HepG2 (cell line): Measurements from ENCODE around the gene ADRA2B. TPM values are rescaled to one million over a fixed set of nuclear protein-coding genes. Genes with fewer than 3 reads are reported as not detected.

Source experiments
- ATAC-seq: fragments of 200-7000 bp; cut with Tn5 transposase; 3 replicates; pipeline ENCODE4 v1.9.1; 2020; ENCODE audit warnings: mild to moderate bottlenecking, moderate library complexity
- BruUV-seq: library from RNA; stranded (reverse); fragments of 400-500 nt; replicated peaks from 2 replicates; lab custom pipeline; 2021; lab: Mats Ljungman, UMichigan
- CTCF ChIA-PET: fragments of 300-600 bp; formaldehyde crosslinking; extraction: SDS; loops from one replicate; lab custom pipeline; 2021; ENCODE audit warnings: low total read pairs, inconsistent platforms, low intra/inter-chr PET ratio; lab: Yijun Ruan, JAX
- POLR2A ChIA-PET: fragments of 350-600 bp; sonication (Branson Sonifier 250); formaldehyde crosslinking; loops from one replicate; lab custom pipeline; 2020; ENCODE audit warnings: antibody characterized with exemption, inconsistent platforms; lab: Yijun Ruan, JAX
- DNase-seq: peaks from one replicate; pipeline ENCODE4 v3.0.0-alpha.2; 2015; ENCODE audit warnings: low spot score
- FAIRE-seq: peaks from 3 replicates; lab custom pipeline; 2011; peaks lifted over from hg19 to GRCh38; lab: Jason Lieb, UNC
- H2AFZ ChIP-seq: one replicate; pipeline ENCODE4 v1.6.1; 2011; ENCODE audit warnings: low read length, inconsistent platforms
- H3K27ac ChIP-seq: fragments of 300-600 bp; 3 replicates; pipeline ENCODE4 v1.8.0; 2011; ENCODE audit warnings: mixed run types, mild to moderate bottlenecking, mixed read lengths, low read length, inconsistent platforms; ENCODE audit not compliant: insufficient read depth; ENCODE audit errors: extremely low read length
- H3K27me3 ChIP-seq, 2 experiments: fragments of 200-600 bp in 1 of 2; 2 replicates in 1 of 2; 3 replicates in 1 of 2; pipeline versions ENCODE4 v1.6.0 to v1.8.0; 2011; ENCODE audit warnings: low read length in 2 of 2, mild to moderate bottlenecking in 2 of 2, moderate library complexity in 2 of 2, inconsistent platforms in 1 of 2; ENCODE audit not compliant: insufficient read depth in 2 of 2, control insufficient read depth in 1 of 2
- H3K36me3 ChIP-seq, 2 experiments: fragments of 200-600 bp in 1 of 2; replicated peaks in 1 of 2; 2 replicates in 1 of 2; 3 replicates in 1 of 2; pipeline versions ENCODE4 v1.5.1 to v1.8.0; 2011; ENCODE audit warnings: low read length in 2 of 2, inconsistent platforms in 1 of 2; ENCODE audit not compliant: insufficient read depth in 2 of 2, control insufficient read depth in 1 of 2
- H3K4me1 ChIP-seq: 2 replicates; pipeline ENCODE4 v1.5.1; 2012; ENCODE audit warnings: low read length, inconsistent platforms; ENCODE audit not compliant: insufficient read depth
- H3K4me2 ChIP-seq: 2 replicates; pipeline ENCODE4 v1.6.0; 2011; ENCODE audit warnings: low read depth, low read length, inconsistent platforms
- H3K4me3 ChIP-seq, 3 experiments: fragments of 200-600 bp in 1 of 3; sonication (generic), shearing (Covaris generic) in 1 of 3; replicated peaks in 1 of 3; 2 replicates each; pipeline ENCODE4 v1.5.1; 2011 to 2016; ENCODE audit warnings: low read length in 3 of 3, inconsistent platforms in 2 of 3, low read depth in 2 of 3, mild to moderate bottlenecking in 2 of 3, control low read depth in 1 of 3, mixed read lengths in 1 of 3; ENCODE audit not compliant: insufficient read depth in 1 of 3
- H3K79me2 ChIP-seq: one replicate; pipeline ENCODE4 v1.6.1; 2011; ENCODE audit warnings: low read length, inconsistent platforms; ENCODE audit not compliant: insufficient read depth
- H3K9ac ChIP-seq: 2 replicates; pipeline ENCODE4 v1.6.0; 2011; ENCODE audit warnings: mild to moderate bottlenecking, low read depth, low read length, inconsistent platforms; ENCODE audit not compliant: insufficient read depth
- H3K9me3 ChIP-seq: 2 replicates; pipeline ENCODE4 v1.5.1; 2012; ENCODE audit warnings: mild to moderate bottlenecking, low read length
- H4K20me1 ChIP-seq: 2 replicates; pipeline ENCODE4 v1.6.0; 2011; ENCODE audit warnings: inconsistent platforms, mild to moderate bottlenecking, low read length, moderate library complexity; ENCODE audit not compliant: insufficient read depth
- ARNT ChIP-seq: fragments of 450-650 bp; IDR thresholded peaks from 2 replicates; pipeline ENCODE4 v1.6.1; 2017
- HCFC1 ChIP-seq: fragments of 150-350 bp; IDR thresholded peaks from 2 replicates; pipeline ENCODE4 v1.6.1; 2014; ENCODE audit warnings: low read depth, low read length
- LRRFIP1 ChIP-seq: sonication (generic); formaldehyde crosslinking; conservative IDR thresholded peaks from 2 replicates; pipeline ENCODE4 v1.4.0; 2020; ENCODE audit warnings: missing genetic modification reagents
- MXD3 ChIP-seq: IDR thresholded peaks from 2 replicates; pipeline ENCODE4 v1.6.1; 2016; ENCODE audit warnings: mild to moderate bottlenecking, missing biosample characterization, missing genetic modification reagents
- PAXIP1 ChIP-seq: sonication (generic); formaldehyde crosslinking; conservative IDR thresholded peaks from 2 replicates; pipeline ENCODE4 v1.4.0; 2020; ENCODE audit warnings: mild to moderate bottlenecking, missing genetic modification reagents, moderate library complexity
- SIX1 ChIP-seq: sonication (generic); formaldehyde crosslinking; IDR thresholded peaks from 2 replicates; pipeline ENCODE4 v1.4.0; 2020; ENCODE audit warnings: missing genetic modification reagents, borderline replicate concordance
- SP4 ChIP-seq: sonication (generic); formaldehyde crosslinking; IDR thresholded peaks from 2 replicates; pipeline ENCODE4 v1.8.1; 2023; ENCODE audit warnings: mild to moderate bottlenecking, missing genetic modification reagents
- ZNF138 ChIP-seq: sonication (generic); formaldehyde crosslinking; IDR thresholded peaks from 2 replicates; pipeline ENCODE4 v1.5.0; 2020; ENCODE audit warnings: mild to moderate bottlenecking, low read depth, missing genetic modification reagents
- ZNF367 ChIP-seq: sonication (generic); formaldehyde crosslinking; IDR thresholded peaks from 2 replicates; pipeline ENCODE4 v1.4.0; 2020; ENCODE audit warnings: missing genetic modification reagents, borderline replicate concordance
- ZNF570 ChIP-seq: sonication (generic); formaldehyde crosslinking; IDR thresholded peaks from 2 replicates; pipeline ENCODE4 v1.4.0; 2020; ENCODE audit warnings: mild to moderate bottlenecking, missing genetic modification reagents, borderline replicate concordance
- ZNF598 ChIP-seq: sonication (generic); formaldehyde crosslinking; IDR thresholded peaks from 2 replicates; pipeline ENCODE4 v1.5.1; 2020; ENCODE audit warnings: mild to moderate bottlenecking, missing genetic modification reagents, borderline replicate concordance
- ZNF800 ChIP-seq: sonication (generic); formaldehyde crosslinking; IDR thresholded peaks from 2 replicates; pipeline ENCODE4 v1.4.0; 2020; ENCODE audit warnings: missing genetic modification reagents
- WGBS: methylation state at CpG from one replicate; pipeline ENCODE4 v1.1.6; 2017; ENCODE audit warnings: low lambda C conversion rate; 5-methylcytosine and 5-hydroxymethylcytosine counted together
- in situ Hi-C: cut with HindIII; loops from 2 replicates; pipeline ENCODE4 v1.10.0; 2017; ENCODE audit warnings: low pct_unique_long_range_greater_than_20kb; ENCODE audit not compliant: extremely low pct_ligation_motif_present
- intact Hi-C: fragments of 100-400 bp; cut with micrococcal nuclease; formaldehyde crosslinking; loops from one replicate; pipeline ENCODE4 v1.10.0; 2022; ENCODE audit not compliant: unreplicated experiment
- polyA plus RNA-seq, 8 experiments: library from polyadenylated mRNA; depleted of rRNA in 3 of 8; stranded (reverse) in 7 of 8; unstranded in 1 of 8; fragments of >200 nt; fragmentation: Illumina TruSeq in 4 of 8; extraction: Trizol in 4 of 8; gene quantifications; 2 replicates each; pipeline versions ENCODE4 v1.2.1 to v1.2.3, GENCODE V29; 2011 to 2016; ENCODE audit warnings: low read depth in 4 of 8, missing spikeins in 1 of 8, mixed read lengths in 1 of 8; ENCODE audit not compliant: insufficient read depth in 1 of 8
- total RNA-seq, 5 experiments: library from RNA; depleted of rRNA; stranded (reverse); fragments of >200 nt; fragmentation: Illumina TruSeq; extraction: Trizol; gene quantifications; 2 replicates each; pipeline ENCODE4 v1.2.3, GENCODE V29; 2016; ENCODE audit warnings: low read depth in 1 of 5

The ADRA2B gene
- total and polyA plus RNA-seq, 2 of the 13 experiments (the other 11 are each of a cell fraction or from before 2014, with no cell fraction given) = not detected

DNA sequence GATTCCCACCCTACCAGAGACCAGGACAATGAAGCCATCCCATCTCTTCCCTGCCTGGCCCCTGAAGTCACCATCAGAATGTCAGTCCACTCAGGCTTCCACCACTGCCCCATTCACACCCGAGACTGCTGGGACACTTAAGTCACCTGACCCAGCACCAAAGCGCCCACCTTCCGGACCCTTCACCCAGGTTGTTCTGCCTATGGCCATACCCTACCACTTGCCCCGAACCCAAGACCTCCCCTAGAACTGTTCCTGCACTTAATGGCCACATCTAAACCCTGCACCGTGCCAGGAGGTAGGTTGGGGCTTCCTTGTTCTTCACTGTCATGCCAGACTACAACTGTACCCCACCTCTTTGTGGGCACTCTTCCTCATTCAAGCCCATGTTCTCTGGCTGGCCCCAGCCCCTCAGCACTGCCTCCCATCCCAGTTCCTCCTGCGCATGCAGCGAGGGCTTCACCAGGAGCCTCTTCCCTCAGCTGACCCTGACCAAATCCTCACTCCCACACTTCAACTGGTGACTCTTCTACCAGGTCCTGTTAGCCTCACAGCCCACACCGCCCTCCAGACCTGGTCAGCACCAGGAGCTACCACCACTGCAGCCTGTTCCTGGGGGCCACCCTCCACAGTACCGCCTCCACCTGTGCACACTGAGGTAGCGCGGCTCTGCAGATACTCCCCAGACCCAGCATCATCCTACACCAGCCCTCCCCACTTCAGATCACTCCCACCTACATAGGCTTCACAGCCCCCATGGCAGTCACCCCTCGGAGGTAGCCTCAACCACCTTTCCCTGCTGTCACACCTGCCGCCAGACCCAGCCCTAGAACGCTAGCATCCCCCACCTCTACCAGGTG is 8.3 kb upstream of the ADRA2B start (continued):
- no peak for TF ChIP-seq LRRFIP1

DNA sequence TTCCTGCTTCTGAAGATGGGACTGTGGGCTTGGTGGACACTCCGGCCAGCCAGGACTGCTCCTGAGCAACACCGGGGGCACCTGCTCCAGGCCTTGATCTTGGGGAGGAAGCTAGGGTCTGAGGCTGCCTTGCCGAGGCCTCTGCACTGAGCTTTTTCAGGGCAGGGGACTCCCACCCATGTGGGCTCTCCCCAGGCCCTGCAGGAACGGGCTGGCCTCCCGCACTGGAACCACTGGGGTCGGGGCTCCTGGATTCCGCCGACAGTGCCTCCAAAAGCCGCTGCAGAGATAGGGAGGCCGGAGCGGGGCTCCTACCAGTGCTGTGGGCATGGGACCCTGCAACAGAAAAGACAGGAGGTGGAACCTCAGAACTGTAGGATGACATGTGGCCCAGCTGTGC is 7.6 kb upstream of the ADRA2B start:
- H3K9me3 ChIP-seq = no peaks in the 10 kb centered on the region
- H3K4me2 ChIP-seq = no peak overlapping the region
- H3K9ac ChIP-seq = no peak overlapping the region
- H3K27me3 ChIP-seq = peaks cover 9 to 62% of the 10 kb centered on the region in 2 experiments; a peak in 4 of 5 replicates
- DNase-seq (no peak), ATAC-seq (no peak), FAIRE-seq (no peak)
- H3K27ac ChIP-seq = no peak overlapping the region
- no peak overlapping the region for H2AFZ ChIP-seq
- 45% methylated on average over 7 of the region's 11 CpGs for WGBS
- H3K79me2 ChIP-seq = no peaks in the 10 kb centered on the region
- CTCF ChIA-PET = no interaction called here
- no peak overlapping the region for H3K4me3 ChIP-seq
- in situ Hi-C loops = loop anchor here (25.0 kb wide), 2 partner anchors 112 to 287 kb away; no protein-coding TSS in a partner anchor
- H3K36me3 ChIP-seq = no peaks in the 10 kb centered on the region
- intact Hi-C loops = no loop called here
- no peaks in the 10 kb centered on the region for H4K20me1 ChIP-seq
- H3K4me1 ChIP-seq = peaks cover 10% of the 10 kb centered on the region; the same call in 1 of the 2 replicates
- no TSS peak for BruUV-seq
- POLR2A ChIA-PET = no interaction called here
- TF ChIP-seq PAXIP1 = no peak
- no peak for TF ChIP-seq SIX1 (CRISPR knock-in tag)
- no peak for TF ChIP-seq ZNF570 (CRISPR knock-in tag)
- no peak for TF ChIP-seq HCFC1
- no peak for TF ChIP-seq MXD3 (CRISPR knock-in tag)
- no peak for TF ChIP-seq ZNF800 (CRISPR knock-in tag)
- no peak for TF ChIP-seq SP4 (CRISPR knock-in tag)
- no peak for TF ChIP-seq ARNT
- TF ChIP-seq ZNF138 (CRISPR knock-in tag) = no peak
- no peak for TF ChIP-seq ZNF367 (CRISPR knock-in tag)
- no peak for TF ChIP-seq ZNF598 (CRISPR knock-in tag)
